Measurements from ENCODE around the gene NUBPL.

GRCh38 chr14:31566456-31566855 lies 5.3 kb downstream of the NUBPL start:
- TF ChIP-seq POLR2A (IDR thresholded peaks at IDR 0.05) (no peak), CTCF (IDR thresholded peaks at IDR 0.05) (no peak)

All from adrenal gland (tissue), 5 donors.